Effector CD8-positive, alpha-beta T cell (primary cell): ENCODE results near the gene SSTR3.
"Not testable (repeated sequence)": the region's sequence is repeated elsewhere in the genome, so short reads cannot be mapped to it uniquely, and the experiment has no call there.

ENCODE experiments used
- DNase-seq: peaks from one replicate; lab custom pipeline; 2025; lab: John Stamatoyannopoulos, UW

SSTR3 gene

GRCh38 chr22:37181681-37182080 lies 30.6 kb downstream of the SSTR3 start:
- DNase-seq: no peak

GRCh38 chr22:37180531-37181231 lies 31.6 kb downstream of the SSTR3 start:
- no peak for DNase-seq

GRCh38 chr22:37179622-37180420 lies 32.5 kb downstream of the SSTR3 start:
- DNase-seq: no peak

- DNase-seq: no peak
These were observed 33.2 kb downstream of the SSTR3 start for GRCh38 chr22:37179126-37179470.

GRCh38 chr22:37178350-37179125 lies 33.7 kb downstream of the SSTR3 start:
- no peak for DNase-seq

- DNase-seq: no peak
These were observed 34.5 kb downstream of the SSTR3 start for GRCh38 chr22:37177755-37178154.

GRCh38 chr22:37177221-37177620 lies 35.1 kb downstream of the SSTR3 start:
- no peak for DNase-seq

GRCh38 chr22:37176464-37177061 lies 35.7 kb downstream of the SSTR3 start:
- no peak for DNase-seq

- no peak for DNase-seq
These were observed 36.6 kb downstream of the SSTR3 start for GRCh38 chr22:37175414-37176281.

- DNase-seq: no peak
These were observed 37.3 kb downstream of the SSTR3 start for GRCh38 chr22:37174964-37175363.

GRCh38 chr22:37173709-37174108 lies 38.6 kb downstream of the SSTR3 start:
- no peak for DNase-seq

GRCh38 chr22:37172266-37173245 lies 39.7 kb downstream of the SSTR3 start:
- DNase-seq: no peak

GRCh38 chr22:37171662-37172061 lies 40.6 kb downstream of the SSTR3 start:
- no peak for DNase-seq

- DNase-seq: not testable (repeated sequence)
These were observed 41.4 kb downstream of the SSTR3 start for GRCh38 chr22:37170689-37171405.

- DNase-seq: no peak
These were observed 42.2 kb downstream of the SSTR3 start for GRCh38 chr22:37169947-37170688.

- no peak for DNase-seq
These were observed 42.9 kb downstream of the SSTR3 start for GRCh38 chr22:37169406-37169805.

GRCh38 chr22:37167981-37168647 lies 44.2 kb downstream of the SSTR3 start:
- no peak for DNase-seq
